Chondrocyte (in vitro differentiated cells): Measurements from ENCODE around the gene LGALS7B. TPM values are rescaled to one million over a fixed set of nuclear protein-coding genes. Genes with fewer than 3 reads are reported as not detected.
"Not testable (repeated sequence)": the region's sequence is repeated elsewhere in the genome, so short reads cannot be mapped to it uniquely, and the experiment has no call there.

Experiments used
- DNase-seq: peaks from one replicate; pipeline ENCODE4 v3.0.0; 2021; ENCODE audit warnings: mixed read lengths, low spot score
- H3K27ac Mint-ChIP-seq: one replicate; pipeline ENCODE4 v1.8.0; 2021; ENCODE audit warnings: mild to moderate bottlenecking, moderate library complexity, mixed read lengths; ENCODE audit not compliant: unreplicated experiment
- H3K27me3 Mint-ChIP-seq: 2 replicates; pipeline ENCODE4 v1.8.0; 2021; ENCODE audit warnings: low read depth, mixed read lengths
- H3K36me3 Mint-ChIP-seq: 2 replicates; pipeline ENCODE4 v1.8.0; 2021; ENCODE audit warnings: low read depth, mixed read lengths
- H3K4me1 Mint-ChIP-seq: 2 replicates; pipeline ENCODE4 v1.8.0; 2021; ENCODE audit warnings: low read depth, mild to moderate bottlenecking, mixed read lengths
- H3K4me3 Mint-ChIP-seq: one replicate; pipeline ENCODE4 v1.8.0; 2021; ENCODE audit warnings: mild to moderate bottlenecking, moderate library complexity, mixed read lengths; ENCODE audit not compliant: unreplicated experiment
- H3K9me3 Mint-ChIP-seq: 2 replicates; pipeline ENCODE4 v1.8.0; 2021; ENCODE audit warnings: low read depth, mixed read lengths
- total RNA-seq: library from RNA; stranded (reverse); gene quantifications from 3 replicates; pipeline ENCODE4 v1.2.1, GENCODE V29; 2021
- TF ChIP-seq, protein P1 (sequence below): fragments of 200-600 bp; sonication (generic); IDR thresholded peaks from 2 replicates; pipeline ENCODE4 v1.5.0; 2021; ENCODE audit warnings: antibody characterized with exemption, mild to moderate bottlenecking, moderate library complexity

Gene LGALS7B
- total RNA-seq, 1 donor from 2014 or later: not detected

DNA sequence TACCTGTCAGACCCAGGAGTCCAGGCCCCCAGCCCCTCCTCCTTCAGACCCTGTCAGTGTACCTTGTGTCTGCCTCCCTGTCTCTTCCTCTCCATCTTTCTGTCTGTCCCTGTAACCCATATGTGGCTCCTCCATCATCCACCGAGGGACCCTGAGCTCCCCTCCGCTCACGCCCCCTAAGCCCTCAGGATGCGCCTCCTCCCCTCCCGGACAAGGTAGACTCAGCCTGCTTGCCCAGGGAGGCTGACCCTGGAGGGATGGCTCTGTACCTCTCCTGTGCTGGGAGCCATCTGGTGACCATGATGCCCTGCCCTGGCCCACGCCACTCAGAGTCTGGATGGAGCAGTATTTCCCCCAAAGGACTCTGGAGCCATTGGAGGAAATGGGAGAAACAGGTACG is 43.7 kb upstream of the LGALS7B start:
- no peak overlapping the region for H3K4me3 Mint-ChIP-seq

DNA sequence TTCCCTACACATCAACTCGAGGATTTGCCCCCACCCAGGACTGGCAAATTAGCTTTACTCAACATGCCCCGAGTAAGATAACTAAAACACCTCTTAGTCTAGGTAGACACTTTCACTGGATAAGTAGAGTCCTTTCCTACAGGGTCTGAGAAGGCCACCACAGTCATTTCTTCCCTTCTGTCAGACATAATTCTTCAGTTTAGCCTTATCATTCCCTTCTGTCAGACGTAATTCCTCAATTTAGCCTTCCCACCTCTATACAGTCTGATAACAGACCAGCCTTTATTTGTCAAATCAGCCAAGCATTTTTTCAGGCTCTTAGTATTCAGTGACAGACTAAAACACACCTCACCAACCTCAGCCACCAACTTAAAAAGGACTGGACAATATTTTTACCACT is 35.2 kb upstream of the LGALS7B start:
- not testable (repeated sequence) for H3K27me3 Mint-ChIP-seq, H3K9me3 Mint-ChIP-seq, DNase-seq, H3K4me3 Mint-ChIP-seq, H3K27ac Mint-ChIP-seq, H3K4me1 Mint-ChIP-seq, H3K36me3 Mint-ChIP-seq

More for the DNA sequence above, 43.7 kb upstream of the LGALS7B start:
- H3K9me3 Mint-ChIP-seq: peaks cover 3% of the 10 kb centered on the region
- TF ChIP-seq, protein P1, sequence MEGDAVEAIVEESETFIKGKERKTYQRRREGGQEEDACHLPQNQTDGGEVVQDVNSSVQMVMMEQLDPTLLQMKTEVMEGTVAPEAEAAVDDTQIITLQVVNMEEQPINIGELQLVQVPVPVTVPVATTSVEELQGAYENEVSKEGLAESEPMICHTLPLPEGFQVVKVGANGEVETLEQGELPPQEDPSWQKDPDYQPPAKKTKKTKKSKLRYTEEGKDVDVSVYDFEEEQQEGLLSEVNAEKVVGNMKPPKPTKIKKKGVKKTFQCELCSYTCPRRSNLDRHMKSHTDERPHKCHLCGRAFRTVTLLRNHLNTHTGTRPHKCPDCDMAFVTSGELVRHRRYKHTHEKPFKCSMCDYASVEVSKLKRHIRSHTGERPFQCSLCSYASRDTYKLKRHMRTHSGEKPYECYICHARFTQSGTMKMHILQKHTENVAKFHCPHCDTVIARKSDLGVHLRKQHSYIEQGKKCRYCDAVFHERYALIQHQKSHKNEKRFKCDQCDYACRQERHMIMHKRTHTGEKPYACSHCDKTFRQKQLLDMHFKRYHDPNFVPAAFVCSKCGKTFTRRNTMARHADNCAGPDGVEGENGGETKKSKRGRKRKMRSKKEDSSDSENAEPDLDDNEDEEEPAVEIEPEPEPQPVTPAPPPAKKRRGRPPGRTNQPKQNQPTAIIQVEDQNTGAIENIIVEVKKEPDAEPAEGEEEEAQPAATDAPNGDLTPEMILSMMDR: no peak
- no peaks in the 10 kb centered on the region for H3K4me1 Mint-ChIP-seq
- H3K27ac Mint-ChIP-seq: no peak overlapping the region
- peaks cover 2% of the 10 kb centered on the region for H3K36me3 Mint-ChIP-seq
- DNase-seq: peak; percentile 47
- no peaks in the 10 kb centered on the region for H3K27me3 Mint-ChIP-seq

DNA sequence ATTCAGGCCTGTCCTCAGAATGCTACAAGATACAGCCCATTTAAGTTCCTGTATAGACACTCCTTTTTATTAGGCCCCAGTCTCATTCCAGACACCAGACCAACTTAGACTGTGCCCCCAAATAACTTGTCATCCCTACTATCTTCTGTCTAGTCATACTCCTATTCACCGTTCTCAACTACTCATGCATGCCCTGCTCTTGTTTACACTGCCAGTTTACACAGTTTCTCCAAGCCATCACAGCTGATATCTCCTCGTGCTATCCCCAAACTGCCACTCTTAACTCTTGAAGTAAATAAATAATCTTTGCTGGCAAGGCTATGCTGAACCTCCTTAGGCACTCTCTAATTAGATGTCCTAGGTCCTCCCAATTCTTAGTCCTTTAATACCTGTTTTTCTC is 34.8 kb upstream of the LGALS7B start:
- H3K9me3 Mint-ChIP-seq, H3K27ac Mint-ChIP-seq, DNase-seq, H3K36me3 Mint-ChIP-seq, H3K4me1 Mint-ChIP-seq, H3K4me3 Mint-ChIP-seq, H3K27me3 Mint-ChIP-seq: not testable (repeated sequence)

DNA sequence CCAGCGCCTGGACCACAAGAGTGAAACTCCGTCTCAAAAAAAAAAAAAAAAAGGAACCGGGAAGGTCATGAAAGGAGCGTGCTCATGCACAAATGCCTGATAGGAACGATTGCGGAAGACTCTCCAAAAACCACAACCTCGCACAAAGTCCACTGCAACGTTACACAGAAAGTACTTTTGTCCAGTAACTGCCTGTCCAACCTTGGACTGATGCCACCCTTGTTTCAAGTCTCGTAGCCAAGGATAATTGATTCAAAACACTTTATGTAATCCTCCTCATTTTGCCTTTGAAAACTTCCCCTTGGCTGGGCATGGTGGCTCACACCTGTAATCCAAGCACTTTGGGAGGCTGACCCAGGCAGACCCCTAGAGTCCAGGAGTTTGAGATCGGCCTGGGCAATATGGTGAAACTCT is 29.4 kb upstream of the LGALS7B start:
- Mint-ChIP-seq H3K4me3 (no peak overlapping the region), H3K27ac (no peak overlapping the region), H3K4me1 (no peaks in the 10 kb centered on the region), H3K27me3 (no peaks in the 10 kb centered on the region), H3K36me3 (no peaks in the 10 kb centered on the region), H3K9me3 (no peaks in the 10 kb centered on the region)
- DNase-seq: no peak
- TF ChIP-seq, protein P1: no peak

DNA sequence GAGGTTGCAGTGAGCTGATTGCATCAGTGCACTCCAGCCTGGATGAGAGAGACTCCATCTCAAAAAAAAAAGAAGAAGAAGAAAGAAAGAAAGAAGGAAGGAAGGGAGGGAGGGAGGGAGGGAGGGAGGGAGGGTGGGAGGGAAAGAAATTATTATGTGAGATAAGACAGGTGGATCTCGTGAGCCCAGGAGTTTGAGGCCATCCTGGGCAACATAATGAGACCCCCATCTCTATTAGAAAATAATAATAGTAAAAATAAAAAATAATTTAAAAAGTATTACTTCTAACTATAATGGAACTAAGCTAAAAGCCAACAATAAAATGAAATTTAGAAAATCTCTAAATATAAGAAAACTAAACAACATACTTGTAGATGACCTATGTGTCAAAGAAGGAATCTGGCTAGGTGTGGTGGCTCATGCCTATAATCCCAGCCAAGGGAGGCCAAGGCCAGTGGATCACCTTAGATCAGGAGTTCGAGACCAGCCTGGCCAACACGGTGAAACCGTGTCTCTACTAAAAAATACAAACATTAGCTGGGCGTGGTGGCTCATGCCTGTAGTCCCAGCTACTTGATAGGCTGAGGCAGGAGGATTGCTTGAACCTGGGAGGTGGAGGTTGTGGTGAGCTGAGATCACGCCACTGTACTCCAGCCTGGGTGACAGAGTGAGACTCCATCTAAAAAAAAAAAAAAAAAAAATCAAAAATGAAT is 28.0 kb upstream of the LGALS7B start:
- H3K27ac Mint-ChIP-seq, H3K27me3 Mint-ChIP-seq, H3K36me3 Mint-ChIP-seq, DNase-seq, H3K9me3 Mint-ChIP-seq, H3K4me1 Mint-ChIP-seq, H3K4me3 Mint-ChIP-seq: not testable (repeated sequence)

DNA sequence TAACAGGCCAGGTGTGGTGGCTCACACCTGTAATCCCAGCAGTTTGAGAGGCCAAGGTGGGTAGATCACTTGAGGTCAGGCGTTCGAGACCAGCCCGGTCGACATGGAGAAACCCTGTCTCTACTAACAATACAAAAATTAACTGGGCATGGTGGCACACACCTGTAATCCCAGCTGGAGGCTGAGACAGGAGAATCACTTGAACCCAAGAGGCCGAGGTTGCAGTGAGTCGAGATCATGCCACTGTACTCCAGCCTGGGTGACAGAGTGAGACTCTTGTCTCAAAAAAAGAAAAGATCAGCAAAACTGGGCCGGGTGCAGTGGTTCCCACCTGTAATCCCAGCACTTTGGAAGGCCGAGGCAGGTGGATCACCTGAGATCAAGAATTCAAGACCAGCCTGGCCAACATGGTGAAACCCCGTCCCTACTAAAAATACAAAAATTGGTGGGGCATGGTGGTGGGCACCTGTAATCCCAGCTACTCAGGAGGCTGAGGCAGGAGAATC is 27.1 kb upstream of the LGALS7B start:
- H3K9me3 Mint-ChIP-seq, H3K27ac Mint-ChIP-seq, H3K27me3 Mint-ChIP-seq, H3K4me1 Mint-ChIP-seq, DNase-seq, H3K36me3 Mint-ChIP-seq, H3K4me3 Mint-ChIP-seq: not testable (repeated sequence)

DNA sequence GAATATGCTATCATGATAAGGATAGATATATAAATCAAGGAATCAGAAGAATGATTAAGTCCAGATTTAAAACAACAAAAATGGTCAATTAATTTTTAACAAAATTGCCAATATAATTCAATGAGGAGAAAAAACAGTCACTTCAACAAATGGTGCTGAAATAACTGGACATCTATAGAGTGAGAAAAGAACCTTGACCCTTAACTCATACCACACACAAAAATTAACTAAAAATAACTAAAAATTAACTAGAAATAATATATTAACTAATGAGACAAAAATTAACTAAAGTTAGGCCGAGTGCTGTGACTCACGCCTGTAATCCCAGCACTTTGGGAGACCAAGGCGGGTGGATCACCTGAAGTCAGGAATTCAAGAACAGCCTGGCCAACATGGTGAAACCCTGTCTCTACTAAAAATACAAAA is 25.2 kb upstream of the LGALS7B start:
- H3K27me3 Mint-ChIP-seq: no peaks in the 10 kb centered on the region
- no peak overlapping the region for H3K4me3 Mint-ChIP-seq
- no peak for DNase-seq
- no peaks in the 10 kb centered on the region for H3K36me3 Mint-ChIP-seq
- no peaks in the 10 kb centered on the region for H3K4me1 Mint-ChIP-seq
- TF ChIP-seq, protein P1: no peak
- no peak overlapping the region for H3K27ac Mint-ChIP-seq
- peaks cover 3% of the 10 kb centered on the region for H3K9me3 Mint-ChIP-seq
